ENCODE measurements around the gene MAPKAP1. TPM values are rescaled to one million over a fixed set of nuclear protein-coding genes. Genes with fewer than 3 reads are reported as not detected.
"Not testable (repeated sequence)": the region's sequence is repeated elsewhere in the genome, so short reads cannot be mapped to it uniquely, and the experiment has no call there.

The MAPKAP1 gene
- total RNA-seq, 1 donor from 2014 or later = 70.7 TPM

DNA sequence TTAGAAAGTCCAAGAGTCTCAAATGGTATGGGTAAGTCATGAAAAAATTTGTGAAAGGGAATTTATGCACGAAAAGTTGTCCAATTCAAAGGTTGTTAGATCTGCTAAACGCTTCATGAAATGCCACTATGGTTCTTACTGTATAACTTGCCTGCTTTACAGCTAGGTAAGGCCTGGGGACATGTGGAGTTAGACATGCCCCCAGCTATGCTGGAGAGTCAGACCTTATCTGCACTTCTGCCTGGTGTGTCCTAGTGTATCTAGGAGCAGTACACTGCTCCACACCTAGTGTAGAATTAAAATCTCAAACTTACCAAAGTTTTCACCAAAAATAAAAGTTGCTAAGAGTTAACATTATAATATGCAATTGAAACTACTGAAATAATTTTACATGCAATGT is 136.8 kb downstream of the MAPKAP1 start:
- TF ChIP-seq POLR2A (IDR thresholded peaks at IDR 0.05) (no peak), POLR2AphosphoS5 (IDR thresholded peaks at IDR 0.05; ENCODE audit: insufficient read depth in 1 of 2, low read depth in 1 of 2) (no peak)
- TF ChIP-seq, protein P1, sequence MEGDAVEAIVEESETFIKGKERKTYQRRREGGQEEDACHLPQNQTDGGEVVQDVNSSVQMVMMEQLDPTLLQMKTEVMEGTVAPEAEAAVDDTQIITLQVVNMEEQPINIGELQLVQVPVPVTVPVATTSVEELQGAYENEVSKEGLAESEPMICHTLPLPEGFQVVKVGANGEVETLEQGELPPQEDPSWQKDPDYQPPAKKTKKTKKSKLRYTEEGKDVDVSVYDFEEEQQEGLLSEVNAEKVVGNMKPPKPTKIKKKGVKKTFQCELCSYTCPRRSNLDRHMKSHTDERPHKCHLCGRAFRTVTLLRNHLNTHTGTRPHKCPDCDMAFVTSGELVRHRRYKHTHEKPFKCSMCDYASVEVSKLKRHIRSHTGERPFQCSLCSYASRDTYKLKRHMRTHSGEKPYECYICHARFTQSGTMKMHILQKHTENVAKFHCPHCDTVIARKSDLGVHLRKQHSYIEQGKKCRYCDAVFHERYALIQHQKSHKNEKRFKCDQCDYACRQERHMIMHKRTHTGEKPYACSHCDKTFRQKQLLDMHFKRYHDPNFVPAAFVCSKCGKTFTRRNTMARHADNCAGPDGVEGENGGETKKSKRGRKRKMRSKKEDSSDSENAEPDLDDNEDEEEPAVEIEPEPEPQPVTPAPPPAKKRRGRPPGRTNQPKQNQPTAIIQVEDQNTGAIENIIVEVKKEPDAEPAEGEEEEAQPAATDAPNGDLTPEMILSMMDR (IDR thresholded peaks at IDR 0.05) = no peak

DNA sequence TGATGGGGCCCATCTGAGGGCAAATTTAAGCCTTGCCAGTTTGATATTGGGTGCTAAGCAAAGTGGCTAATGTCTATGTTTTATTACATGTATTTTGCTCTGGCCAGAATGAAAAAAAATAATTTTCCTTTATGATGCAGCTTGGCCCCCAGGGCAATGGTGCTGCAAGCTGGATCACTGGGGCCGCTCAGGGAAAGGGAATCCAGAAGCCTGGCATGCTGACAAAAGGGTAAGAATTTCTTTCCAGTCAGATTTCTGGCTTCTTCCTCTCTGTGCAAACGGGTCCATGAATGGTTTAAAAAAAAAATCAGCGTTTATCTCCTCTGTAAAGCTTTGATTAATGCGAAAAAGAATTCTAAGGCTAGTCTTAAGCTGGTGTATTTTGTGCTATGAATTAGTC is 138.4 kb downstream of the MAPKAP1 start:
- H3K4me3 ChIP-seq = no peak overlapping the region
- H3K36me3 ChIP-seq = no peaks in the 10 kb centered on the region
- H3K9me3 ChIP-seq = no peaks in the 10 kb centered on the region
- H3K27me3 ChIP-seq = no peaks in the 10 kb centered on the region
- no peak for DNase-seq (ENCODE audit: extremely low spot score in 2 of 2)
- peak overlapping the region; percentile 24 for H3K27ac ChIP-seq
- intact Hi-C loops (cut with DNase I) = no loop called here
- peaks cover 30% of the 10 kb centered on the region for H3K4me1 ChIP-seq
- TF ChIP-seq POLR2AphosphoS5 (IDR thresholded peaks at IDR 0.05; ENCODE audit: insufficient read depth in 1 of 2, low read depth in 1 of 2) = no peak
- TF ChIP-seq, protein P1 (IDR thresholded peaks at IDR 0.05) = no peak
- no peak for TF ChIP-seq POLR2A (IDR thresholded peaks at IDR 0.05)

More for the DNA sequence above, 136.8 kb downstream of the MAPKAP1 start:
- H3K36me3 ChIP-seq = no peaks in the 10 kb centered on the region
- intact Hi-C loops (cut with DNase I) = no loop called here
- H3K4me1 ChIP-seq = peaks cover 30% of the 10 kb centered on the region
- H3K27ac ChIP-seq = no peak overlapping the region
- DNase-seq (ENCODE audit: extremely low spot score in 2 of 2) = no peak
- H3K4me3 ChIP-seq = no peak overlapping the region
- H3K9me3 ChIP-seq = no peaks in the 10 kb centered on the region
- H3K27me3 ChIP-seq = no peaks in the 10 kb centered on the region

DNA sequence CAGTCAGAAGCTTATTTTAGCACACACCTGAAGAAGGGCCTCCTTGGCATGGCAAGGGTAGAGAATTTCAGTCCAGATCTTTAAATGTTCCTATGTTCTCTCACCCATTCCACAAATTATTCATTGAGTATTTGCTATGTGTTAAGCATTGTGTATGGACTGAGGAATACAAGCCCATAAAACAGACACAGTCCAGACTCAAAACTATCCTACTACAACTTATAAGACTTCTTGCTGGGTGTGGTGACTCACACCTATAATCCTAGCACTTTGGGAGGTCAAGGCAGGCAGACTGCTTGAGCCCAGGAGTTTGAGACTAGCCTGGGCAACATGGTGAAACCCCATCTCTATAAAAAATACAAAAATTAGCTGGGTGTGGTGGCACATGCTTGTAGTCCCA is 141.0 kb downstream of the MAPKAP1 start:
- peaks cover 35% of the 10 kb centered on the region for H3K4me1 ChIP-seq
- intact Hi-C loops (cut with DNase I); DNase-seq (ENCODE audit: extremely low spot score in 2 of 2); H3K27ac ChIP-seq; H3K9me3 ChIP-seq; H3K36me3 ChIP-seq; H3K4me3 ChIP-seq; H3K27me3 ChIP-seq: not testable (repeated sequence)

DNA sequence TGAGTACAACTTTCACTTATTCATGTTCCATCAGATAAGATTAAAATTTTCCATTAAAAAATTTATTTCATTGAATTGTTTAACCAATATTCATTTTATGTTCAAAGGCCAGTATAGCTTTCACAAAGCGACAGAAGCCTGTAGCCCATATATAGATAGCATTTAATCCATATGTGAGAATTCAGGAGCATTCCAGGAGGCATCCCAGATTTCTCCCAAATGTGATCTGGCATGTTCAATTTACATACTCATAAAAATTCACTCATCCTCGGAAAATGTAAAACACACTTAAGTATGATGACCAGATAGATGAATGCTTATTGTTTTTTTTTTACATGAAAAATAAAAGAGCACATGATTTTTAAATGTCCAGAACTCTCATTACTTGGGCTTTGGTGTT is 141.9 kb downstream of the MAPKAP1 start:
- no peaks in the 10 kb centered on the region for H3K36me3 ChIP-seq
- intact Hi-C loops (cut with DNase I) = no loop called here
- H3K4me1 ChIP-seq = peaks cover 35% of the 10 kb centered on the region
- DNase-seq (ENCODE audit: extremely low spot score in 2 of 2) = no peak
- no peak overlapping the region for H3K4me3 ChIP-seq
- H3K9me3 ChIP-seq = no peaks in the 10 kb centered on the region
- no peaks in the 10 kb centered on the region for H3K27me3 ChIP-seq
- no peak for TF ChIP-seq POLR2AphosphoS5 (IDR thresholded peaks at IDR 0.05; ENCODE audit: insufficient read depth in 1 of 2, low read depth in 1 of 2)
- no peak for TF ChIP-seq POLR2A (IDR thresholded peaks at IDR 0.05)
- TF ChIP-seq, protein P1 (IDR thresholded peaks at IDR 0.05) = no peak
- no peak overlapping the region for H3K27ac ChIP-seq

DNA sequence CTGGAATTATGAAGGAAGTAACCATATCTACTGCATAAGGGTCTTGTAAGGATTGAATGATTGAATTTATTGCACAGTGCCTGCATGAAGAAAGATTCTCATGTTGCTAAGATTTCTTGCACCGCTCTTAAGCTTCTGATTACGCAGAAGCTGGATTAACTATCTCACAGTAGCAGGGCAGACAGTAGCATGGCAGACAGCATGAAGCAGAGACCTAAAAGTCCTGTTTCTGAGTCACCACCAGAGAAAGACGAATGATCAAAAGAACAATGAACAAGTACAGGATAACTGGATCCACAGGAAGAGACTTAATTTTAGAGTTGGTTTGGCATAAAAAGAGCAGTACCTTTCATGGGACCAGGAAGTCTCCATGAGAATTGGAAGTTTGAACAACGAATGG is 142.4 kb downstream of the MAPKAP1 start:
- no peak overlapping the region for H3K27ac ChIP-seq
- H3K4me3 ChIP-seq = no peak overlapping the region
- TF ChIP-seq POLR2AphosphoS5 (IDR thresholded peaks at IDR 0.05; ENCODE audit: insufficient read depth in 1 of 2, low read depth in 1 of 2) = no peak
- TF ChIP-seq, protein P1 (IDR thresholded peaks at IDR 0.05) = no peak
- no peak for TF ChIP-seq POLR2A (IDR thresholded peaks at IDR 0.05)
- intact Hi-C loops (cut with DNase I) = no loop called here
- H3K4me1 ChIP-seq = peaks cover 35% of the 10 kb centered on the region
- no peaks in the 10 kb centered on the region for H3K9me3 ChIP-seq
- DNase-seq (ENCODE audit: extremely low spot score in 2 of 2) = no peak
- H3K36me3 ChIP-seq = peaks cover 0 to 1% of the 10 kb centered on the region in 2 donors
- no peaks in the 10 kb centered on the region for H3K27me3 ChIP-seq

All from vagina (tissue), 2 donors.